Esophagus squamous epithelium (tissue), 4 donors: ENCODE data around the gene SERGEF.
"Not testable (repeated sequence)": the region's sequence is repeated elsewhere in the genome, so short reads cannot be mapped to it uniquely, and the experiment has no call there.

ENCODE experiments used
- POLR2A ChIP-seq, 4 donors: fragments of 450-650 bp; IDR thresholded peaks; one replicate each; pipeline ENCODE4 v1.6.1; 2017; ENCODE audit warnings: antibody characterized with exemption in 4 of 4, mild to moderate bottlenecking in 4 of 4, moderate library complexity in 3 of 4
- TF ChIP-seq, protein P1 (sequence below), 6 experiments: fragments of 450-650 bp in 4 of 6; fragments of 200-600 bp in 2 of 6; sonication (generic) in 2 of 6; IDR thresholded peaks; one replicate each; pipeline ENCODE4 v1.5.1; 2016 to 2019; ENCODE audit warnings: antibody characterized with exemption in 6 of 6, mild to moderate bottlenecking in 4 of 6, moderate library complexity in 4 of 6

DNA sequence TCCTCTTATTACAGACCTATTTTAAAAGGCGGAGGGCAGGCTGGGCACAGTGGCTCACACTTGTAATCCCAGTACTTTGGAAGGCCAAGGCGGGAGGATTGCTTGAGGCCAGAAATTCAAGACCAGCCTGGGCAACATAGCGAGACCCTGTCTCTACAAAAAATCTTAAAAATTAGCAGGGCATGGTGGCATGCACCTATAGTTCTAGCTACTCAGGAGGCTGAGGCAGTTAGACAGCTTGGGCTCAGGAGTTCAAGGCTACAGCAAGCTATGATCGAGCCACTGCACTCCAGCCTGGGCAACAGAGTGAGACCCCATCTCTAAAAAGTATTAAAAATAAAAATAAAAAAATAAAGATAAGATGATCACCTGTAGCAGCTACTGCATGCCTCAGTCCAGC, 12.7 kb downstream of the SERGEF start:
- TF ChIP-seq POLR2A (IDR thresholded peaks at IDR 0.05): not testable (repeated sequence)
- TF ChIP-seq, protein P1, sequence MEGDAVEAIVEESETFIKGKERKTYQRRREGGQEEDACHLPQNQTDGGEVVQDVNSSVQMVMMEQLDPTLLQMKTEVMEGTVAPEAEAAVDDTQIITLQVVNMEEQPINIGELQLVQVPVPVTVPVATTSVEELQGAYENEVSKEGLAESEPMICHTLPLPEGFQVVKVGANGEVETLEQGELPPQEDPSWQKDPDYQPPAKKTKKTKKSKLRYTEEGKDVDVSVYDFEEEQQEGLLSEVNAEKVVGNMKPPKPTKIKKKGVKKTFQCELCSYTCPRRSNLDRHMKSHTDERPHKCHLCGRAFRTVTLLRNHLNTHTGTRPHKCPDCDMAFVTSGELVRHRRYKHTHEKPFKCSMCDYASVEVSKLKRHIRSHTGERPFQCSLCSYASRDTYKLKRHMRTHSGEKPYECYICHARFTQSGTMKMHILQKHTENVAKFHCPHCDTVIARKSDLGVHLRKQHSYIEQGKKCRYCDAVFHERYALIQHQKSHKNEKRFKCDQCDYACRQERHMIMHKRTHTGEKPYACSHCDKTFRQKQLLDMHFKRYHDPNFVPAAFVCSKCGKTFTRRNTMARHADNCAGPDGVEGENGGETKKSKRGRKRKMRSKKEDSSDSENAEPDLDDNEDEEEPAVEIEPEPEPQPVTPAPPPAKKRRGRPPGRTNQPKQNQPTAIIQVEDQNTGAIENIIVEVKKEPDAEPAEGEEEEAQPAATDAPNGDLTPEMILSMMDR (IDR thresholded peaks at IDR 0.05): not testable (repeated sequence)
